GM19238 (cell line): ENCODE measurements around the gene PIP4K2B.
"Not testable (repeated sequence)": the region's sequence is repeated elsewhere in the genome, so short reads cannot be mapped to it uniquely, and the experiment has no call there.

Source experiments
- DNase-seq: peaks from one replicate; pipeline ENCODE4 v3.0.0; 2011; ENCODE audit warnings: low spot score; ENCODE audit not compliant: insufficient read length

PIP4K2B gene

GRCh38 chr17:38730526-38731379 is 68.6 kb downstream of the PIP4K2B start:
- no peak for DNase-seq

- peak; percentile 97 for DNase-seq
Measured at GRCh38 chr17:38729886-38730525, 69.3 kb downstream of the PIP4K2B start, which contains the start of gene CISD3. Gene CISD3, plus strand, starts transcription at chr17:38730341. Its CDS starts 18 bp downstream, at chr17:38730359.

DNA sequence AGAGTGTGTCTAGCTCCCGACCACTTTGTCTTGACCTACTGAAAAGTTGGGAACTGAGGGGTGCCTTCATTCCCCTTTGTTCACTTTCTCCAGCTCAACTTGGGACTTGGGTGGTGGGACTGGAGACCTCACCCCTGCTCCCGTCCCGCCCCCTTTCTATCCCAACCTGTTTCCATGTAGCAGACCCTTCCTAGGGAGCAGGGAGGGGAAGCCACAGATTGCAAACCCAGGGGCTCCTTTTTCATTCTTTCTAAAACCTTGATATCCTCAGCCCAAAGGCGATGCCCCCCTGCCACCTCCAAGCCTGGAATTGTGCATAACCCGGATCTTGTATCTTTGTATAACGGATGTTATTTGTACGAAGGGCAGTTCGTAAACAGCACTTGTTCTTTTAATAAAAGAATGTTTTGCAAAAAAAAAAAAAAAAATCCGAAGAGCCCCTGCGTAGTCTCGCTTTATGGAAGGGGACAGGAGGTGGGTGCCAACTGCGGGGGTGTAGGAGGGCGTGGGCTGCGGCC is 69.9 kb downstream of the PIP4K2B start:
- DNase-seq, result no peak

DNA sequence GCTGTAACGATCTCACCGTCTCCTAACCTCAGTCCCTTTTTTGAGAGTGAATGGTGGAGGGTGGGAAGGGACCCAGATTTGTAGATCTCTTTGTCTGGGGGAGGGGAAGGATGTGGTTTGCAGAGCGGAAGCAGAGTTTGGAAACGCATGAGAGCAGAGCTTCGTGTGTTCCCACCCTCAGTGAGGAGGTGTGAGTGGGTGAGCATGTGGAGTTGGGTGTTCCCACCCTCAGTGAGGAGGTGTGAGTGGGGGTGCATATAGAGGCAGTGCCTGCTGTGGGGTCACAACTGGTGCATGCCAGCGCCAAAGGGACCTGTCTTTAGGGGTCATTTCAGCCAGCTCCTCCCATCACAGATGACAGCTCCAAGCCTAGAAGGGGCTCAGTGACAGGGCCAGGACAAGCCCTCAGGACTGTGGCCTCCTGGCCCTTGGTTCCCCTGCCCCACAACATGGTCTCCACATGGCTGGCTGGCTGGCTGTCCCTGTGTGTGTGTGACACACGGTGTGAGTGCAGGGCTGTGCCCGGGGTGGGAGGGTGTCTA is 71.0 kb downstream of the PIP4K2B start:
- DNase-seq, result no peak

DNA sequence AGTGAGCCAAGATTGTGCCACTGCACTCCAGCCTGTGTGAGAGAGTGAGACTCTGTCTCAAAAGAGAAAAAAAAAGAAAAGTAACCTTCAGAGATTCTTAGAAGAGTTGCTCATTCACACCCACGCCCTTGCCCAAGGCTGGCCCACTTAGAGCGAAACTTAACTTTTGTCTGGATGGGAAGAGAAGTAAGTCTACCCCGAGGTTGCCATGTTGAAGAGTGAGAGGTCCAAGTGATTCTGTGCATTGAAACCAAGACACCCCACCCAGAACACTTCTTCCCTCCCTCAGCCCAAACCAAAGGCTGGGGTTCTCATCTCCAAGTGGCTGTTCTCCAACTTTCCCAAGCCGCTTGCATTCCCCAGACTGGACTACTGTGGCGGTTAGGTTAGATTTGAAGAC is 71.6 kb downstream of the PIP4K2B start:
- DNase-seq, result no peak

DNA sequence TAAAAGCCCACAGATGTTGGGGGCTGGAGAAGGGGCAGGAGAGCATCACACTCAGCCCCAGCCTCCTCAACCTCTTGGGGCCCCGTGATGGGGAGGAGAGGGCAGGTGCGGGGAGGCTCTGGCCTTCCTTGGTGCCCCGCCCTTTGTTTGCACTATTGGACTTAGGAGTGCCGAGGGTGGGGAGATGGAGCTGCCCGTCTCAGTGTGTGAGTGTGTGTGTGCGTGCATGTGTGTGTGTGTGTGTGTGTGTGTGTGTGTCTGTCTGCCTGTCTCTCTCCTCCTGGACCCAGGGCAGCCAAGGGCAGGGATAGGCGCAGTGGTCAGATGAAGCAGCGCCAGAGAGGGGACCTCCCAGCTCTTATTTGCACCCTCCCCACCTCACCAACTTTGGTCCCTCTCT is 73.2 kb downstream of the PIP4K2B start:
- not testable (repeated sequence) for DNase-seq

GRCh38 chr17:38725066-38725465 is 74.3 kb downstream of the PIP4K2B start:
- no peak for DNase-seq

DNA sequence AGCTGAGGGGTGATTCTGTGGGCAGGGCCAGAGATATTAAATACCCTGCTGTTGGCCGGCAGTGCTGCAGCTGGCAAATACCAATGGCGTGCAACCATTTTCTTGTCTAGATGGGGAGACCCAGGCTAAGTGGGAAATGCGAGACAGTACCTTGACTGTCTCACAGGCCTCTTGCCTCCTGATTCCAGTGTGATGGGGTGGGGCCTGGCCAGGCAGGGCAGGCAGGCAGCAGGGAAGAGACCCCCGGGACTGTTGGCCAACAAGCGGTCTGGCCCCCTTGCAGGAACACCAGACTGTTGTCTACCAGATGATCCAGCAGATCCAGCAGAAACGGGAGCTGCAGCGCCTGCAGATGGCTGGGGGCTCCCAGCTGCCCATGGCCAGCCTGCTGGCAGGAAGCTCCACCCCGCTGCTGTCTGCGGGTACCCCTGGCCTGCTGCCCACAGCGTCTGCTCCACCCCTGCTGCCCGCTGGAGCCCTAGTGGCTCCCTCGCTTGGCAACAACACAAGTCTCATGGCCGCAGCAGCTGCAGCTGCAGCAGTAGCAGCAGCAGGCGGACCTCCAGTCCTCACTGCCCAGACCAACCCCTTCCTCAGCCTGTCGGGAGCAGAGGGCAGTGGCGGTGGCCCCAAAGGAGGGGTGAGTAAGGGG is 74.9 kb downstream of the PIP4K2B start:
- no peak for DNase-seq

DNA sequence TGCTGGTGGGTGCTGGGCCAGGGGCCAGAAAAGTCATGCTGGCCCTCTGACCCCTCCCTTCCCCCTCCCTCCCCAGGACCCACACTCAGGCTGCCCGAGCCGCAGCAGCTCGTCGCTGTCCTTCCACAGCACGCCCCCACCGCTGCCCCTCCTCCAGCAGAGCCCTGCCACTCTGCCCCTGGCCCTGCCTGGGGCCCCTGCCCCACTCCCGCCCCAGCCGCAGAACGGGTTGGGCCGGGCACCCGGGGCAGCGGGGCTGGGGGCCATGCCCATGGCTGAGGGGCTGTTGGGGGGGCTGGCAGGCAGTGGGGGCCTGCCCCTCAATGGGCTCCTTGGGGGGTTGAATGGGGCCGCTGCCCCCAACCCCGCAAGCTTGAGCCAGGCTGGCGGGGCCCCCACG is 77.6 kb downstream of the PIP4K2B start:
- DNase-seq, result no peak

DNA sequence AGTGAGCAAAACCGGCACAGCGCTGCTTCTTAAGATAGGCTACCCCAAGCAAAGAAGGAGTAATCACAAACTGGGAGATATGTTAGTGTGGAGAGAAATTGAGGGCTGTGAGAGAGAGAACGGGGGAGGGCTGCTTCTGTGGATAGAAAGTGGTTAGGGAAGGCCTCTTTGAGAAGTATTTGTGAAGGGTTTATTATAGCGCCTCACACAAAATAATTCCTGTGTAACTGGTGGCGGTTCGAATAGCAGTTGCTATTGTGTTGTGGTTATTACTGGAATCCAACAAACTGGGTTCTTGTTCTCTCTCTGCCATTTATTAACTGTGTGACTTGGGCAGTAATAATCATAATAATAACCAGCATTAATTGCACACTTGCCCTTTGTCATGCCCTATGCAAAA is 78.4 kb downstream of the PIP4K2B start:
- DNase-seq, result no peak

DNA sequence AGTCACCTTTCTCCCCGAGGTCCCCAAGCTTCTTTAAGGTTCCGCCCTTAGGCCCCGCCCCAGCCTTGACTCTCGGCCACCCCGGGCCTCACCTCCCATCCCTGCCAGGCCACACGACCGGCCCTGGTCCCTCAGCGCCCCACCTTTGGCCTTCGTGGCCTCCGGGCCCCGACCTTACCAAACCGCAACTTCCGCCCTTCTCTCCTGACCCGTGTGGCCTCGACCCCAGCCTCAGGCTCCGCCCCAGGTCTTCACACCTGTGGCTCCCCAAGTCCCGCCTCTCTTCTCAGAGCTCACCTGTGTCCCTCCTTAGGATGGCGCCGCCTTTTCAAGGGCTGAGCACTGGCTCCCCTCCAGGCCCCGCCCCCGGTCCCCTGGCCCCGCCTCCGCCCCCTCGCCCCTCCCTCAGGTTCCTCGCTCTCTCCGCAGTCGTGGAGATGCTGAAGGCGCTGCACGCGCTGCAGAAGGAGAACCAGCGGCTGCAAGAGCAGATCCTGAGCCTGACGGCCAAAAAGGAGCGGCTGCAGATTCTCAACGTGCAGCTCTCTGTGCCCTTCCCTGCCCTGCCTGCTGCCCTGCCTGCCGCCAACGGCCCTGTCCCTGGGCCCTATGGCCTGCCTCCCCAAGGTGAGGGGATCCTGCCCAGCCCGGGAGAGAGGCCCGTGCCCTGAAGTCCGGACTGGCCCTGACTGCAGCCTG is 79.3 kb downstream of the PIP4K2B start:
- DNase-seq, result no peak

- no peak for DNase-seq
Measured at GRCh38 chr17:38719289-38719942, 79.9 kb downstream of the PIP4K2B start.

- DNase-seq, result no peak
Measured at GRCh38 chr17:38717139-38717745, 82.1 kb downstream of the PIP4K2B start.

- DNase-seq, result no peak
Measured at GRCh38 chr17:38716368-38717005, 82.9 kb downstream of the PIP4K2B start.
